Pancreas (tissue), 10 donors: ENCODE results near the gene PTPRCAP. TPM values are rescaled to one million over a fixed set of nuclear protein-coding genes. Genes with fewer than 3 reads are reported as not detected.

Experiments used
- ATAC-seq, 4 donors: fragments of 200-7000 bp; cut with Tn5 transposase; one replicate each; pipeline versions ENCODE4 v1.8.0 to v1.9.1; 2020; ENCODE audit warnings: mild to moderate bottlenecking in 4 of 4, moderate library complexity in 4 of 4
- DNase-seq, 6 donors: peaks; one replicate each; pipeline ENCODE4 v3.0.0-alpha.2; 2020
- FAIRE-seq: peaks from 2 replicates; lab custom pipeline; 2012; peaks lifted over from hg19 to GRCh38; lab: Jason Lieb, UNC
- H3K27ac ChIP-seq, 4 donors: fragments of 200-600 bp; sonication (generic); 1 replicate in 3 of 4; 2 replicates in 1 of 4; pipeline versions ENCODE4 v1.5.0 to v1.8.0; 2020
- H3K27me3 ChIP-seq, 4 donors: fragments of 200-600 bp; one replicate each; pipeline ENCODE4 v1.8.0; 2021
- H3K36me3 ChIP-seq, 3 donors: fragments of 200-600 bp; sonication (generic) in 1 of 3; one replicate each; pipeline versions ENCODE4 v1.5.0 to v1.8.0; 2020 to 2021
- H3K4me1 ChIP-seq, 3 donors: fragments of 200-600 bp; one replicate each; pipeline ENCODE4 v1.8.0; 2021
- H3K4me3 ChIP-seq, 4 donors: fragments of 200-600 bp; sonication (generic) in 2 of 4; one replicate each; pipeline versions ENCODE4 v1.5.0 to v1.8.0; 2020 to 2021
- H3K9me3 ChIP-seq, 4 donors: fragments of 200-600 bp; one replicate each; pipeline ENCODE4 v1.8.0; 2021
- WGBS, 2 donors: extraction: QIAGEN DNeasy Blood & Tissue Kit; methylation state at CpG; one replicate each; pipeline ENCODE4 v1.1.7; 2013; 5-methylcytosine and 5-hydroxymethylcytosine counted together
- intact Hi-C, 3 donors: fragments of 100-400 bp; cut with DNase I; formaldehyde crosslinking; loops; one replicate each; pipeline versions ENCODE4 v1.11.1 to v1.14.2; 2022
- polyA plus RNA-seq, 2 donors: library from polyadenylated mRNA; stranded (reverse); fragments of 200-250 nt; gene quantifications; one replicate each; pipeline ENCODE4 v1.2.3, GENCODE V29; 2013
- total RNA-seq, 6 donors: library from RNA; stranded (reverse); fragmentation: NEBNext Ultra II Directional in 4 of 6; extraction: Animal tissue kit (Norgen Biotek cat#: 25700) in 4 of 6; gene quantifications; one replicate each; pipeline versions ENCODE4 v1.2.1 to v1.2.4, GENCODE V29; 2021 to 2023
- TF ChIP-seq, protein P1 (sequence below), 4 donors: fragments of 200-600 bp; sonication (generic) in 3 of 4; IDR thresholded peaks; one replicate each; pipeline versions ENCODE4 v1.5.0 to v1.8.0; 2021; ENCODE audit warnings: antibody characterized with exemption in 4 of 4
- donor health status: healthy with polysubstance abuse.
- donor health status: DM: no; HTN: no; CAD: no; lungs with moderate emphysema.
- donor health status: DM: no; HTN: no; CAD: no.
- donor health status: control.
- donor health status: control.
- donor health status: Bipolar disorder and iron deficiency.
- donor health status: DM: yes; HTN: yes; CAD: no.
- donor health status: DM: no; HTN: no; CAD: no.
- donor health status: DM: no; HTN: no; CAD: no.
- donor health status: DM: yes; HTN: yes; CAD: no.

Gene PTPRCAP
- total and polyA plus RNA-seq, 8 donors = 0.63 to 13.1 (median 2.2) TPM

DNA sequence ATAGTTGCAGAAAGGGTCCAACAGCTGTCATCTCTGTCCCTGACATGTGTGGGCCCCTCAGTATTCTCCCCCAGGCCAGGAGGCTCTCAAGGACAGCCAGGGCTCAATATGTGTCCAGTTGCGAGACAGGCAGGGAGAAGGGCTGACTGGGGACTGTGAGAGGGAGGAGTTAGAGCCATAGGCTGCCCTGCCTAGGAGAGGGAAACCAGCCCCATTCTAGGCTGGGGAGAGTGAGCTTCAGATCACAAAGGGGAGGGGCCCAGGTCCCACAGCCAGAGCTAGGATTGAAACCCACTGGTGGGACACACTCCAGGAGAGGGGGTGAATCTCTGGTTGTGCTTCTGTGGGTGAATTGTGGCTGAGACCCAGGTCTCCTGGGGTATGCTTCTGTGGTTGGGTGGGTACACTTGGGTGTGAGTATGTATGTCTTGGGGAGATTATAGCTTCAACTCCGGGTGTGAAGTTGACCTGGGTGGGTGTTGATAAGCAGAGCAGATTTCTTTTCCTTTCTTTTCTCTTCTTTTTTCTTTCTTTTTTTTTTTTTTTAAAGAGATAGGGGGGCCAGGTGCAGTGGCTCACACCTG, 24.1 kb downstream of the PTPRCAP start:
- no peak overlapping the region for H3K4me3 ChIP-seq
- no peaks in the 10 kb centered on the region for H3K9me3 ChIP-seq
- TF ChIP-seq, protein P1, sequence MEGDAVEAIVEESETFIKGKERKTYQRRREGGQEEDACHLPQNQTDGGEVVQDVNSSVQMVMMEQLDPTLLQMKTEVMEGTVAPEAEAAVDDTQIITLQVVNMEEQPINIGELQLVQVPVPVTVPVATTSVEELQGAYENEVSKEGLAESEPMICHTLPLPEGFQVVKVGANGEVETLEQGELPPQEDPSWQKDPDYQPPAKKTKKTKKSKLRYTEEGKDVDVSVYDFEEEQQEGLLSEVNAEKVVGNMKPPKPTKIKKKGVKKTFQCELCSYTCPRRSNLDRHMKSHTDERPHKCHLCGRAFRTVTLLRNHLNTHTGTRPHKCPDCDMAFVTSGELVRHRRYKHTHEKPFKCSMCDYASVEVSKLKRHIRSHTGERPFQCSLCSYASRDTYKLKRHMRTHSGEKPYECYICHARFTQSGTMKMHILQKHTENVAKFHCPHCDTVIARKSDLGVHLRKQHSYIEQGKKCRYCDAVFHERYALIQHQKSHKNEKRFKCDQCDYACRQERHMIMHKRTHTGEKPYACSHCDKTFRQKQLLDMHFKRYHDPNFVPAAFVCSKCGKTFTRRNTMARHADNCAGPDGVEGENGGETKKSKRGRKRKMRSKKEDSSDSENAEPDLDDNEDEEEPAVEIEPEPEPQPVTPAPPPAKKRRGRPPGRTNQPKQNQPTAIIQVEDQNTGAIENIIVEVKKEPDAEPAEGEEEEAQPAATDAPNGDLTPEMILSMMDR (IDR thresholded peaks at IDR 0.05) = no peak
- 36 to 39% methylated on average over 2 of the region's 2 CpGs for WGBS, 2 donors
- ATAC-seq (no peak), FAIRE-seq (no peak), DNase-seq (no peak)
- peaks cover 0 to 2% (median 0%) of the 10 kb centered on the region in 3 donors for H3K4me1 ChIP-seq
- H3K36me3 ChIP-seq = no peaks in the 10 kb centered on the region
- H3K27ac ChIP-seq = no peak overlapping the region
- H3K27me3 ChIP-seq = no peaks in the 10 kb centered on the region
- intact Hi-C loops = loop anchor here in 1 of 3 donors (10.0 kb wide), 1 partner anchor 91 kb away; the partner anchor contains the start of genes CDK2AP2 and PITPNM1

DNA sequence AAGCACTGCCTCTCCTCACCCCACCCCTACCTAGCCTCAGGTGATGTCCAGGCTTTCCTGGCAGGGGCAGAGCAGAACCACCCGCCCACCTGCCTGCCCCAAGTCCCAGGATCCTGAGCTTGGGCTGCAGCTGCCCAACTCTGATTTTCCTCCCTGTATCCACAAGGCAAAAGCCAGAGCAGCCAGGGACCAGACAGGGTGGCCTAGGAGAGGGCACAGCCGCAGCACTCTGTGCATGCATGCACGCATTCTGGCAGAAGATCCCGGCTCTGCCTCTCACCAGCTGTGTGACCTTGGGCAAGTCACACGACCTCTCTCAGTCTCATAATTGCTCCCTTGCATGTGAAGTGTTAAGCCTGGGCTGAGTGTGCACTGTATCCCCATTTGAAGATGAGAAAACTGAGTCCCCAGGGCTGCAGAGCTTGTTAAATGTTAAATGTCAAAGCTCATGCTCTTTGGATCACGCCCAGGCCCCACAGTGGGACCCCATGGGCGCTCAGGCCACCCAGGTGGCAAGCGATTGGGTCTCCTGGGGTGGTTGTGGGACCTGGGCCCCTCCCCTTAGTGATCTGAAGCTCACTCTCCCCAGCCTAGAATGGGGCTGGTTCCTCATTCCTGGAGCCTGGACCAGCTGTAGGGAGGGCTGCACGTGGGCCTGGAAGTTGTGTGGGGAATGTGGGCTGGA, 24.8 kb downstream of the PTPRCAP start:
- no peak for ATAC-seq
- 33 to 43% methylated on average over 9 of the region's 9 CpGs for WGBS, 2 donors
- Histone ChIP-seq H3K36me3 (no peaks in the 10 kb centered on the region), H3K27ac (no peak overlapping the region), H3K27me3 (no peaks in the 10 kb centered on the region), H3K4me1 (peaks cover 0 to 2% (median 0%) of the 10 kb centered on the region in 3 donors), H3K4me3 (no peak overlapping the region), H3K9me3 (no peaks in the 10 kb centered on the region)
- TF ChIP-seq, protein P1 (IDR thresholded peaks at IDR 0.05) = no peak
- intact Hi-C loops = loop anchor here in 1 of 3 donors (10.0 kb wide), 1 partner anchor 92 kb away; the partner anchor contains the start of genes CDK2AP2 and PITPNM1
- no peak for FAIRE-seq
- peak in 1 of 6 donors; percentile 68 for DNase-seq

DNA sequence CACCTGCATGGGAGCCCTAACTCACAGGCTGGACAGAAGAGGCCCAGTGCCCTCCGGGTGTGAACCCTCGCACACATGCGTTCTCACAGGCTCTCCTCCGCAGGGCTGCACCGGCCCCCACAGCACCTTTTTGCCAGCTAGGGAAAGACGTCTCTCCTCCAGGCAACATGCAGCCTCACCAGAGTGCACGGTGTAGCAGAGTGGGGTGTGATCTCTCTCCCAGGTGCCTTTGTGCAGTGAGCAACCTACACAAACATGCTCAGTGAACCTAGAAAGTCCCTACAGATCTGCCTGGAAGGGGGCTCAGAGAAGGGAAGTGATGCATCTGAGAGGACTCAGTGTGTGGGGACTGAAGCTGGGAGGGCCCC, 25.7 kb downstream of the PTPRCAP start:
- Histone ChIP-seq H3K4me1 (peaks cover 0 to 2% (median 0%) of the 10 kb centered on the region in 3 donors), H3K9me3 (no peaks in the 10 kb centered on the region), H3K36me3 (no peaks in the 10 kb centered on the region), H3K4me3 (no peak overlapping the region), H3K27ac (no peak overlapping the region), H3K27me3 (no peaks in the 10 kb centered on the region)
- intact Hi-C loops = loop anchor here in 1 of 3 donors (10.0 kb wide), 1 partner anchor 93 kb away; the partner anchor contains the start of genes CDK2AP2 and PITPNM1
- no peak for FAIRE-seq
- ATAC-seq = no peak
- TF ChIP-seq, protein P1 (IDR thresholded peaks at IDR 0.05) = no peak
- peak in 1 of 6 donors; percentile 49 for DNase-seq
- WGBS, 2 donors = 40 to 42% methylated on average over 7 of the region's 7 CpGs

DNA sequence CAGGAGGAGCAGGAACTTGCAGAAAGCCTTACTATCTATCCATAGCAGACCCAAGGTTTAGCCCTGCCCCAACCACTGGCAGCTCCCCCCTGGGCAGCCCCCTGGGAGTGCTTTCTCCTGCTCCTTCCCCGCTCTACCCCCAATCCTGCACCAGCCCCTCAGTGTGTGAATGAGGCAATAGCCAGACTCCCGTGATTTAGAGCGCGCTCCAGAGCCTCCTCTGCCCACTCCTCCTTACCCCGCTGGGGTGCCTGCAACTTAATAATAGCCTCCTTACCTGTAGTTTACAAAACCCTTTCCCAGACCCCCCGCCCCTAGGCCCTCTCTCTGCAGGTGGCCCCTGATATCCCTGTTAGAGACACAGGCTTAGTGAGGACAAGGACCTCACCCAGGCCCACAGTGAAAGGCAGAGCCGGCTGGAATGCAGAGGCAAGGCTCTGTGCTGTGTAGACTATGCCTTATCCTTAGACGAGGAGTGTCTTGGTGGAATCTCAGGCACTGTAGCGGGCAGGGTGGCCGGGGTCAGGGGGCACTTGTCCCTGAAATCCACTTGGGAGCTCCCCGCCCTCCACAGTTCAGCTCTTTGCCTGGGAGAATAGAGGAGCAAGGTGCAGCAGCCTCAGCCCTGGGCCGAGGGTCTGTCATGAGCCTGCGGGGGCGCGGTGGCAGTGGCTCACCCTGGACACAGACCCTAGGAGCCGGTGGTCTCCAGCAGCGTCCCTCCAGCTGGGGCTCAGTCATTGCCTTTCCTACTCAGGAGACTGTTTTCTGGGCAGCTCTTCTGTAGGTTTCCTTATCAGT, 26.3 kb downstream of the PTPRCAP start:
- Histone ChIP-seq H3K36me3 (no peaks in the 10 kb centered on the region), H3K4me1 (peaks cover 0 to 2% (median 0%) of the 10 kb centered on the region in 3 donors), H3K27ac (no peak overlapping the region), H3K27me3 (no peaks in the 10 kb centered on the region), H3K4me3 (no peak overlapping the region), H3K9me3 (no peaks in the 10 kb centered on the region)
- DNase-seq (peak in 1 of 6 donors; percentile 49), FAIRE-seq (no peak), ATAC-seq (no peak)
- TF ChIP-seq, protein P1 (IDR thresholded peaks at IDR 0.05) = no peak
- intact Hi-C loops = loop anchor here in 1 of 3 donors (10.0 kb wide), 1 partner anchor 94 kb away; the partner anchor contains the start of genes CDK2AP2 and PITPNM1
- 62 to 75% methylated on average over 16 to 17 of the region's 17 CpGs for WGBS, 2 donors
